HG03378 (cell line): ENCODE results near the gene SBF2.
"Not testable (repeated sequence)": the region's sequence is repeated elsewhere in the genome, so short reads cannot be mapped to it uniquely, and the experiment has no call there.

Experiments
- ATAC-seq: cut with Tn5 transposase; IDR thresholded peaks from one replicate; pipeline ENCODE4 v1.9.1; 2021; ENCODE audit warnings: mild to moderate bottlenecking, moderate library complexity; ENCODE audit not compliant: unreplicated experiment

SBF2 gene

DNA sequence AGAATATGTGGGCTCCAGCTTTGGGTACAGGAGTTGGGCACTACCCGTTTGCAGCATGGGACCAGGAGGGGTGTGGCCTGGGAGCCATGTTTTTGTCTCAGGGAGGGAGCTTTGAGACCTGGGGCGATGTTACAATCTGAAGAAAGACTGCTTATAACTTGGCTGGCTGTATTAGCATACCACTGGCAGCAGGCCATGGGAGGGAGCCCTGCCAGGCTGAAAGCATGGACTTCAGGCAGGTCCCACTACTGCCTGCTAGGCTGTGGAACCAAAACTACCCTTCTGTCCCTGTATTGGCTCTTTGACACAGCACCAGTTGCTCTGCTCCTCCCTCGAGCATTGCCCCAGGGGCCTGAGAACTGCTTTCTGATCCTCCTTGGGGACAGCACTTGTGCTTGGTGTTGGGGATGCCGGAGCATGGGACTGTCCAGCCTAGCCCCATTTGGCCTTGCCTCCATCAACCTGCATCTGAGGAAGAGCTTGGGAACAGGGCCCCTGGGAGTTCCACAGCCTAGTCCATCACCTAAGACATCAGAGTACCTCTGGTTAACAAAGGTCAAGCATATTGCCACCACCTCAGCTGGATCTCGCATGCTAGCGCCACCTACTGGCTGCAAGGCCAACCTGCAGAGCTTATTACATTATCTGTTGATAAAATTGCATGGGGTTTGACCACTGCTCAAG, 217.4 kb downstream of the SBF2 start:
- ATAC-seq, result peak; percentile 53

DNA sequence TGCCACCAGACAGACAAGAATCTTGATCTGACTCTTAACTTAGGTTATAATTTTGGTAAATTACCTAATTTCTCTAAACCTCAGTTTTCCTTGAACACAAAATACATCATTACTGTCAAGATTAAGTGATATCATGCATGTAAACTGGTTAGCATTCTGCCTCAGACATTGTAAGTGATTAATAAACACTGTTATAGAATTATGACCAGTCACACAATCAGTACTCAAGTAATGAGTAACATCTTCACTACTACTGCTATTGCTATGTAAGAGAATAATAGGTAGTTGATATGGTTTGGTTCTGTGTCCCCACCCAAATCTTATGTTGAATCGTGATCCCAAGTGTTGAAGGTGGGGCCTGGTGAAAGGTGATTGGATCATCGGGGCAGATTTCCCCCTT, 218.9 kb downstream of the SBF2 start:
- ATAC-seq, result no peak

DNA sequence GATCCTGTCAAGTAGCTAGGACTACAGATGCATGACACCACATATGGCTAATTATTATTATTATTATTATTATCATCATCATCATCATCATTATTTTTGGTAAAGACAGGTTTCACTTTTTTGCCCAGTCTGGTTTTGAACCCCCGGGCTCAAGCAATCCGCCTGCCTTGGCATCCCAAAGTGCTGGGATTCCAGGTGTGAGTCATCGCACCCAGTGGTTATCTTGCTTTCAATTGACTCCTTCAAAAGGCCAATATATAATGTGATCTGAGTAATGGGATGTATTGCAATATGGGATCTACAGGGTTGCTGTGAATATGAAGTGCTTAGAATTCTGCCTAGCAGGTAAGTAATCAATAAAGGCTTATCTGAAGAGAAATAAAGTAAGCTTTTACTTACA, 221.2 kb downstream of the SBF2 start:
- ATAC-seq, result no peak

GRCh38 chr11:10072142-10072541, 221.9 kb downstream of the SBF2 start:
- no peak for ATAC-seq

GRCh38 chr11:10067629-10068300, 226.3 kb downstream of the SBF2 start:
- ATAC-seq, result no peak

DNA sequence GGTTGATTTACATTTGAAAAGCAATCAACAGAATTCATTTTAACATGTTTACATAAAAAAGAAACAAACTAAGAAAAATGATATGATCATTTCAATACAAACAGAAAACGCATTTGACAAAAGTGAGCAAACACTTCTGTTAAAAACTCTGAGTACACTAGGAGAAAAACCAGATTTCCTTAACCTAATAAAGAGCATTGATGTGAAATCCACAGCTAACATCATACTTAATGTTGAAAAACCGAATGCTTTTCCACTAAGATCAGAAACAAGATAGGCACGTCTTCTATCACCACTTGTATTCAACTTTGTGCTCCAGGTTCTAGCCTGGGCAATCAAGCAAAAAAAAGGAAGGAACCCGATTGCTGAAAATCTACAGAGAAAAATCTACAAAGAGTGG, 227.6 kb downstream of the SBF2 start:
- no peak for ATAC-seq

GRCh38 chr11:10064828-10065227, 229.2 kb downstream of the SBF2 start:
- ATAC-seq, result no peak

- ATAC-seq, result no peak
These were observed 235.7 kb downstream of the SBF2 start for GRCh38 chr11:10058356-10058755.

- ATAC-seq, result no peak
These were observed 242.0 kb downstream of the SBF2 start for GRCh38 chr11:10051868-10052586.

DNA sequence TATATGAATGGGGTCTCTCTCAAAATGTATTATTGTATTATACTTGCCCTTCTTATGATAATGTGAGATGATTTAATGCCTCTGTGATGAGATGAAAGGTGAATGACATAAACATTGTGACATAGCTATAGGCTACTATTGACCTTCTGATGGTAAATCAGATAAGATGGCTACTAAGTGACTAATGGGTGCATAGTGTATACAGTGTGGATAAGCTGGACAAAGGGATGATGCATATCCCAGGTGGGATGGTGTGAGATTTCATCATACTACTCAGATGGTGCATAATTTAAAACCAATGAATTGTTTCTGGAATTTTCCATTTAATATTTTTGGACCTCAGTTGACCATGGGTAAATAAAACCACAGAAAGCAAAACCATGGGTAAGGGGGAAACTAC, 243.5 kb downstream of the SBF2 start:
- ATAC-seq, result no peak

DNA sequence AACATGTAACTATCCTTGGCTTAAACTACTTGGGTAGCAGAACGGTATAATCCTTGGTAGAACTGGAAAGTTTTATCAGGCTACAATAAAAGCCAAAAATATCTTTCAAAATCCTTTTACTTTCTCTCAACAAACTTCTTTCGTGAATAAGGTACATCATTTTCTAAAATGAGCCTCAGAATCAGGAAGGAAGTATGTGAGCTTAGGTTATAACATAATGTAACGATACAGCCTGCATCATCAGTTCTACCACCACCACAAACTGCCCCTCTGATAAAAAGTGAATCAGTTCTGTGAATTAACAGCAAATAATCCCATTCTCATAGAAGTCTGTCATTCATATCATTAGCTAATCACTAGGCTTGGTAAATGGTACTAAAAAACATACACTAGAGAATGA, 244.3 kb downstream of the SBF2 start:
- ATAC-seq, result no peak

- no peak for ATAC-seq
These were observed 245.7 kb downstream of the SBF2 start for GRCh38 chr11:10048350-10048749.

DNA sequence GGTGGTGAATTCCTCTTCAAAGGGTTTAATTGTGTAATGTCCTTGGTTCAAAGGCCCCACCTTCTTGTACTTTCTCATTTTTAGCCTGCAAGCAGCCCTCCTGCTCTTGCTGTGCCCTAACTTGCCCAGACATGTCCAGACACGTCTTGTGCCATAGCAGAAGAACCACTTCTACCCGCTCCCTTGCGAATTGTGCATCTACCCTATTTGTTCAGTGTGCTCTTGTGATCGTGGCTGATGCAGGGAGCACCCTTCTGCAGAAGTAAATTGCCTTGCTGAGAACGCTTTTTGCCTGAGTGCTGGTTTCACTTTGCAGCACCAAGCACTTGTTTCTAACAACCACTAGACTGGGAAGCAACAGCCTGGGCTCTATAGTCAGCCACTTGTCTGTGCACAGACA, 249.4 kb downstream of the SBF2 start:
- ATAC-seq, result no peak

DNA sequence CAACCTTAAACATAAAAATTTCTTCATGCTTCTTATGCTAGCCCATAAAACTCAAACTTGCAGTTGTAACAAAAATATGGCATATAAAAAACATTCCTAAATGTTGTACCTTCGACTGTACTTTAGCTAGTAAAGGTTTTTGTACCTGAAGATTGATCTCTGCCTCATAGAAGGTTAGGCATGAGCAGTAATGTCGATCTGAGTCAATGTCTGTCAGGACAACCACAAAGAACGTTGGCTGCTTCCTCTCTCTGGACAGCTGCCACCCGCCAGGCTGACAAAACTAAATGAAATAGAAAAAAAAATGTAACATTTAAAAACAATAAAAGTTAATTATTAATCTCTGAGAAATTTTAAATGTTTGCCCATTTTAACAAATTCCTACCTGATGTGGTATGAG, 251.3 kb downstream of the SBF2 start:
- ATAC-seq, result no peak

DNA sequence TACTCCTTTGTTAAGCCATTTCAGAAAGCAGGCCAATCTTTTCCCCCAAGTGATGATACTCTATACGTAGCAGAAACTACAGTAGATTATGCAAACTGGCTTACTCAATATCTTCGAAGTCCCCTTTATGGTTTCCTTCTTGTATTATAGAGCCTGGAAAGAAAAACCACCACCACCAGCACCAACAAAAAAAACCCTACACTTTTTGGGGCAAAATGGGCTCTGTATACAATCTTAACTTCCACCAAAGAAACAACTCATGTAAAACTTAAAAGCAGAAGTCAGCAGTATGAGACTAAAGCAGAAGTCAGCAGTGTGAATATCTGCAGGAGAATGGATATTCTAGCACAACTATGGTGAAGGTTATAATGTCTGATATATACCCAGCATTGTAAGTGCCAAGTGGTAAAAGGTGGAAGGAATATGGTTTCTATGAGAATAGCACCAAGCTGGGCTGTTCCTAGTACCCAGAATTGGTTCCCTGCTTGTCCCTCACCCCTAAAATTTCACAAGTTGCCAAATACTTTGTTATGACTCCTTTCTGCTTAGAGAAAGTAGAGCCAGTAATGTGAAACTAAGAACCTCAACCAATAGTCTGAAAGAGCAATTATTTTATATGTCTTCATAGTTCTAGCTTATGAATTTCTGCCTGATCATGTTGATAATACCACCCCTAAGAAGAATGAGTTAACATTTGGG, 252.1 kb downstream of the SBF2 start:
- ATAC-seq, result no peak

DNA sequence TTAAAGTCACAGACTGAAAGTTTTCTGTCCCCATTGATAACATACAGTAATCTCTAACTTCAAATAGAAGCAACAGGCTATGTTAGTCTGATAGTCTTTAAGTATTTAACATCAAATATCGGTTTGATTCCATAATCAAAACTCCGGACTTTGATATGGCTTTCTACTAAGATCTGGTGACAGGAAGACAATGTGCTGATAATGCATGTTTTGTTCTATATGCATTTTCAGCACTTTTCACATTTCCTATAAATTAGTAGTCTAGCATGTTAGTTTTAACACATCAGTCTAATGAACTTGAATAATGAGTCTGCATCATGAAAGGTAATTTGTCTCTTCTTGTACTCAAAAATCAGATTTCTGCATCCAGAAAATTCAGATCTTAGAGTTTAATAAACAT, 252.7 kb downstream of the SBF2 start:
- ATAC-seq, result no peak

DNA sequence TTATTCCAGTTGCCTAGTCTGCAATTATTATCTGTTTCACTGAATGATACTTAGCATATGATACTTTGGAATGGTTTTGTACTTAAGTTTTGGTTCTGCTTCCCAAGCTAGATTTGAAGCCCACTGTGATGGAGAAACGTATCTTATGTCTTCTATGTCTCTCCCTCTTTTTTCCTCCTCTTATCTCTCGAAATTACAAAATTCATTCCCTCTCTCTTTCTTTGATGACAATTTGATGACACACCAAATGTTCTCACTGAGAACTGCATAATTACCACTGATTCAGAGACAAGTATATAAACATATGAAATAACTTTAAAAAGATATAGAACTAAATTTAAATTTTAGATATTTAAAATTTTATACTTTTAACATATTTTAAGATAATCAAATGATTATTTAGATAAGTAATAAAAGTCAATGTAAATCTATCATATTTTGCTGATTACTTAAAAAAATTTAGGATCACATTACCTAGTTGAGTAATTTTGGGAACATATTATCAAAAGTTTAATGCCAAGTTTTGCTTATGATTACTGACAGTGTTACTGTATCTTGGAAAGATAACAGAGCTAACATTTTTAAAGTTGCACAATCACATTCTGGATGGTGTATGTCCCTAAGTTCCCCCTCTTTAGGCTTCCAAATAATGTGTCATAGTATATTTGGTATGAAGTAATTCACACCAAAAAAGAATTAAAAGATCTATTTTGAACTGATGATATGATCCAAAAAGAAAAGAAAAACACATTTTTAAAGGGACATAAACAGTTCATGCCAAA, 255.3 kb downstream of the SBF2 start:
- no peak for ATAC-seq

DNA sequence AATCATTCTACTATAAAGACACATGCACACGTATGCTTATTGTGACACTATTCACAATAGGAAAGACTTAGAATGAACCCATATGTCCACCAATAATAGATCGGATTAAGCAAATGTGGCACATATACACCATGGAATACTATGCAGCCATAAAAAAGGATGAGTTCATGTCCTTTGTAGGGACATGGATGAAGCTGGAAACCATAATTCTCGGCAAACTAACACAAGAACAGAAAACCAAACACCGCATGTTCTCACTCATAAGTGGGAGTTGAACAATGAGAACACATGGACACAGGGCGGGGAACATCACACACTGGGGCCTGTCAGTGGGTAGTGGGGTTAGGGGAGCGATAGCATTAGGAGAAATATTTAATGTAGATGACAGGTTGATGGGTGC, 258.1 kb downstream of the SBF2 start:
- not testable (repeated sequence) for ATAC-seq

- no peak for ATAC-seq
These were observed 261.1 kb downstream of the SBF2 start for GRCh38 chr11:10032935-10033334.

- ATAC-seq, result no peak
These were observed 263.9 kb downstream of the SBF2 start for GRCh38 chr11:10030122-10030490.
